Retinal pigment epithelial cell (primary cell): ENCODE results near the gene CDC42BPB.

Experiments
- DNase-seq: peaks from one replicate; pipeline ENCODE4 v3.0.0-alpha.2; 2010; ENCODE audit warnings: low read depth
- H3K4me3 ChIP-seq: 2 replicates; pipeline ENCODE4 v1.5.1; 2011; ENCODE audit warnings: mild to moderate bottlenecking, low read length, control low read depth, moderate library complexity
- CTCF ChIP-seq: conservative IDR thresholded peaks from 2 replicates; pipeline ENCODE4 v1.5.1; 2011; ENCODE audit warnings: low read depth, low read length, control low read depth, inconsistent platforms

Gene CDC42BPB

GRCh38 chr14:102970496-102970895 is 86.9 kb downstream of the CDC42BPB start:
- TF ChIP-seq CTCF, result no peak
- H3K4me3 ChIP-seq, result no peak overlapping the region
- DNase-seq, result no peak

GRCh38 chr14:102969901-102970300 is 87.4 kb downstream of the CDC42BPB start:
- no peak for DNase-seq
- no peak overlapping the region for H3K4me3 ChIP-seq
- TF ChIP-seq CTCF, result no peak

GRCh38 chr14:102969060-102969791 is 88.1 kb downstream of the CDC42BPB start:
- no peak for DNase-seq
- no peak overlapping the region for H3K4me3 ChIP-seq
- no peak for TF ChIP-seq CTCF

GRCh38 chr14:102968306-102968705 is 89.0 kb downstream of the CDC42BPB start:
- TF ChIP-seq CTCF, result no peak
- DNase-seq, result no peak
- H3K4me3 ChIP-seq, result no peak overlapping the region

- DNase-seq, result no peak
- no peak for TF ChIP-seq CTCF
- no peak overlapping the region for H3K4me3 ChIP-seq
These were observed 89.9 kb downstream of the CDC42BPB start for GRCh38 chr14:102967506-102967795.

GRCh38 chr14:102966681-102967505 is 90.5 kb downstream of the CDC42BPB start:
- H3K4me3 ChIP-seq, result no peak overlapping the region
- no peak for DNase-seq
- TF ChIP-seq CTCF, result no peak
